ENCODE data around the gene MAP3K5. TPM values are rescaled to one million over a fixed set of nuclear protein-coding genes. Genes with fewer than 3 reads are reported as not detected.
A peak's percentile ranks its signal among the peaks of the same experiment; 100 is the strongest.

Gene MAP3K5
- total and polyA plus RNA-seq, 2 donors (not counting 3 experiments of a cell fraction or from before 2014, with no cell fraction given): 1.5 to 7.0 TPM

- Histone ChIP-seq H3K9me1 (replicated peaks; ENCODE audit: control insufficient read depth, extremely low read depth, insufficient read depth, low read length) (no peaks in the 10 kb centered on the region), H2AFZ (ENCODE audit: low read depth, low read length) (no peak overlapping the region), H3K36me3 (ENCODE audit: control insufficient read depth in 2 of 2, extremely low read depth in 1 of 2, insufficient read depth in 2 of 2, low read length in 2 of 2) (peaks cover 0 to 6% of the 10 kb centered on the region in 2 experiments), H3K4me3 (replicated peaks in 1 of 3; ENCODE audit: insufficient read depth in 1 of 3, low read depth in 1 of 3, low read length in 3 of 3) (no peak overlapping the region), H4K20me1 (replicated peaks; ENCODE audit: control insufficient read depth, extremely low read depth, insufficient read depth, low read length) (no peaks in the 10 kb centered on the region), H3K4me1 (ENCODE audit: control insufficient read depth, extremely low read depth, insufficient read depth, low read length) (no peaks in the 10 kb centered on the region), H3K27ac (ENCODE audit: insufficient read depth, low read depth, low read length) (no peak overlapping the region), H3K27me3 (ENCODE audit: control insufficient read depth in 2 of 2, insufficient read depth in 2 of 2, low read length in 2 of 2) (no peaks in the 10 kb centered on the region), H3K9ac (replicated peaks; ENCODE audit: extremely low read depth, insufficient read depth, low read length) (no peak overlapping the region), H3K9me3 (replicated peaks; ENCODE audit: control insufficient read depth, insufficient read depth, low read length) (no peaks in the 10 kb centered on the region), H3K79me2 (ENCODE audit: control insufficient read depth, insufficient read depth, low read length) (no peaks in the 10 kb centered on the region), H3K4me2 (ENCODE audit: insufficient read depth, low read length) (no peak overlapping the region)
- no peak for DNase-seq (ENCODE audit: low read depth, low spot score)
- CTCF ChIA-PET: interaction anchor here (0.6 kb wide), 1 partner anchor 105 kb away, joined by 3 read pairs; no protein-coding TSS in a partner anchor
- POLR2A ChIA-PET: no interaction called here
- FAIRE-seq: peak; percentile 24
- intact Hi-C loops (cut with micrococcal nuclease) (no loop called here), dilution Hi-C loops (cut with MboI; ENCODE audit: extremely low pct_ligation_motif_present, low sequenced_read_pairs) (no loop called here)
- TF ChIP-seq CTCF (IDR thresholded peaks at IDR 0.05; ENCODE audit: extremely low read depth in 1 of 2, insufficient read depth in 1 of 2, low read depth in 1 of 2, low read length in 2 of 2) (no peak), GATA2 (IDR thresholded peaks at IDR 0.05; ENCODE audit: insufficient read depth, insufficient read length, low read depth, low read length) (no peak), MYC (IDR thresholded peaks at IDR 0.05; ENCODE audit: low read depth, low read length) (no peak), POLR2AphosphoS5 (IDR thresholded peaks at IDR 0.05; ENCODE audit: insufficient read depth, low read depth, low read length) (no peak), POLR2A (IDR thresholded peaks at IDR 0.05; ENCODE audit: low read depth, low read length) (no peak), JUN (IDR thresholded peaks at IDR 0.05; ENCODE audit: borderline replicate concordance, insufficient read depth, insufficient read length, low read depth) (no peak), MAX (IDR thresholded peaks at IDR 0.05; ENCODE audit: insufficient read depth, insufficient read length) (no peak)
- BruUV-seq (replicated peaks): no TSS peak
Observed at GRCh38 chr6:136831873-136832562, 39.7 kb upstream of the MAP3K5 start.

Data from endothelial cell of umbilical vein (primary cell).